ENCODE results near the gene CDCP1.
A peak's percentile ranks its signal among the peaks of the same experiment; 100 is the strongest.
"Not testable (repeated sequence)": the region's sequence is repeated elsewhere in the genome, so short reads cannot be mapped to it uniquely, and the experiment has no call there.

CDCP1 gene

GRCh38 chr3:45062697-45063070, 83.5 kb downstream of the CDCP1 start:
- intact Hi-C loops (cut with DNase I) = no loop called here
- no peak for DNase-seq

- no peak for DNase-seq
- intact Hi-C loops (cut with DNase I) = no loop called here
Observed at GRCh38 chr3:45060165-45060892, 85.8 kb downstream of the CDCP1 start.

GRCh38 chr3:45059132-45059531, 87.0 kb downstream of the CDCP1 start:
- no peak for DNase-seq
- intact Hi-C loops (cut with DNase I) = no loop called here

- intact Hi-C loops (cut with DNase I) = no loop called here
- no peak for DNase-seq
Observed at GRCh38 chr3:45057557-45057956, 88.6 kb downstream of the CDCP1 start.

GRCh38 chr3:45056608-45057301, 89.4 kb downstream of the CDCP1 start:
- intact Hi-C loops (cut with DNase I) = no loop called here
- no peak for DNase-seq

GRCh38 chr3:45055411-45056143, 90.6 kb downstream of the CDCP1 start:
- DNase-seq = no peak
- intact Hi-C loops (cut with DNase I) = no loop called here

- intact Hi-C loops (cut with DNase I) = no loop called here
- DNase-seq = no peak
Observed at GRCh38 chr3:45055032-45055410, 91.2 kb downstream of the CDCP1 start.

GRCh38 chr3:45054196-45054857, 91.9 kb downstream of the CDCP1 start:
- no peak for DNase-seq

GRCh38 chr3:45053805-45054195, 92.4 kb downstream of the CDCP1 start:
- DNase-seq; intact Hi-C loops (cut with DNase I): not testable (repeated sequence)

More at GRCh38 chr3:45054196-45054857, 91.9 kb downstream of the CDCP1 start:
- intact Hi-C loops (cut with DNase I) = no loop called here

- intact Hi-C loops (cut with DNase I) = no loop called here
- no peak for DNase-seq
Observed at GRCh38 chr3:45051685-45052084, 94.5 kb downstream of the CDCP1 start.

- intact Hi-C loops (cut with DNase I) = no loop called here
- DNase-seq = no peak
Observed at GRCh38 chr3:45049807-45050206, 96.4 kb downstream of the CDCP1 start.

- intact Hi-C loops (cut with DNase I) = no loop called here
- DNase-seq = no peak
Observed at GRCh38 chr3:45048244-45048643, 97.9 kb downstream of the CDCP1 start.

- DNase-seq = no peak
- intact Hi-C loops (cut with DNase I) = loop anchor here (5.0 kb wide), 4 partner anchors 168 to 1033 kb away; partner anchors contain the start of gene TMEM158
Observed at GRCh38 chr3:45043728-45044299, 102.4 kb downstream of the CDCP1 start.

GRCh38 chr3:45042162-45042561, 104.0 kb downstream of the CDCP1 start:
- no peak for DNase-seq
- intact Hi-C loops (cut with DNase I) = loop anchor here (5.0 kb wide), 4 partner anchors 170 to 1035 kb away; partner anchors contain the start of gene TMEM158

GRCh38 chr3:45041666-45042065, 104.5 kb downstream of the CDCP1 start:
- DNase-seq = no peak
- intact Hi-C loops (cut with DNase I) = loop anchor here (2.0 to 5.0 kb wide), 5 partner anchors 171 to 1036 kb away; partner anchors contain the start of gene TMEM158

- peak; percentile 81 to 98 (median 92) for DNase-seq
- intact Hi-C loops (cut with DNase I) = loop anchor here (5.0 kb wide), 1 partner anchor 619 kb away; no protein-coding TSS in a partner anchor
Observed at GRCh38 chr3:45037720-45038455, 108.3 kb downstream of the CDCP1 start.

GRCh38 chr3:45035441-45036301, 110.5 kb downstream of the CDCP1 start:
- intact Hi-C loops (cut with DNase I) = loop anchor here (5.0 kb wide), 1 partner anchor 622 kb away; no protein-coding TSS in a partner anchor
- peak in 9 of 10 donors; percentile 14 to 91 (median 40) for DNase-seq

GRCh38 chr3:45034612-45035252, 111.4 kb downstream of the CDCP1 start:
- peak in 8 of 10 donors; percentile 33 to 89 (median 46) for DNase-seq
- intact Hi-C loops (cut with DNase I) = loop anchor here (5.0 kb wide), 1 partner anchor 623 kb away; no protein-coding TSS in a partner anchor
